HepG2 (cell line): Measurements from ENCODE around the gene ZFP64. TPM values are rescaled to one million over a fixed set of nuclear protein-coding genes. Genes with fewer than 3 reads are reported as not detected.

Source experiments
- ARID4A ChIP-seq: sonication (generic); formaldehyde crosslinking; IDR thresholded peaks from 2 replicates; pipeline ENCODE4 v1.5.0; 2020; ENCODE audit warnings: mild to moderate bottlenecking, missing genetic modification reagents, borderline replicate concordance
- HNF4G ChIP-seq, 2 experiments: sonication (generic) in 1 of 2; formaldehyde crosslinking in 1 of 2; IDR thresholded peaks; 2 replicates each; pipeline versions ENCODE4 v1.4.0 to v1.6.1; 2011 to 2020; ENCODE audit warnings: borderline replicate concordance in 2 of 2, low read depth in 2 of 2, mild to moderate bottlenecking in 2 of 2, low read length in 1 of 2, missing genetic modification reagents in 1 of 2, moderate library complexity in 1 of 2
- PTBP1 ChIP-seq: fragments of 200-400 bp; formaldehyde crosslinking; IDR thresholded peaks from 2 replicates; pipeline ENCODE4 v1.6.1; 2018; ENCODE audit warnings: low read length, low read depth; ENCODE audit not compliant: poor library complexity, severe bottlenecking
- SMC3 ChIP-seq: IDR thresholded peaks from 2 replicates; pipeline ENCODE4 v1.6.1; 2011; ENCODE audit warnings: low read length, improper control_type of control experiment
- SOX13 ChIP-seq, 3 experiments: fragments of 450-650 bp in 1 of 3; sonication (generic) in 1 of 3; formaldehyde crosslinking in 1 of 3; IDR thresholded peaks in 2 of 3; conservative IDR thresholded peaks in 1 of 3; 2 replicates each; pipeline versions ENCODE4 v1.5.0 to v1.6.1; 2016 to 2020; ENCODE audit warnings: antibody characterized with exemption in 1 of 3, mild to moderate bottlenecking in 1 of 3, missing compliant biosample characterization in 1 of 3, missing genetic modification reagents in 1 of 3, moderate library complexity in 1 of 3
- ZNF367 ChIP-seq: sonication (generic); formaldehyde crosslinking; IDR thresholded peaks from 2 replicates; pipeline ENCODE4 v1.4.0; 2020; ENCODE audit warnings: missing genetic modification reagents, borderline replicate concordance
- ZNF556 ChIP-seq: sonication (generic); formaldehyde crosslinking; IDR thresholded peaks from 2 replicates; pipeline ENCODE4 v1.4.0; 2020; ENCODE audit warnings: mild to moderate bottlenecking, missing genetic modification reagents, borderline replicate concordance
- ZNF562 ChIP-seq: sonication (generic); formaldehyde crosslinking; IDR thresholded peaks from 2 replicates; pipeline ENCODE4 v1.8.0; 2022; ENCODE audit warnings: missing genetic modification reagents, borderline replicate concordance
- ZNF652 ChIP-seq: IDR thresholded peaks from 2 replicates; pipeline ENCODE4 v1.6.1; 2016; ENCODE audit warnings: low read depth, borderline replicate concordance
- polyA plus RNA-seq, 8 experiments: library from polyadenylated mRNA; depleted of rRNA in 3 of 8; stranded (reverse) in 7 of 8; unstranded in 1 of 8; fragments of >200 nt; fragmentation: Illumina TruSeq in 4 of 8; extraction: Trizol in 4 of 8; gene quantifications; 2 replicates each; pipeline versions ENCODE4 v1.2.1 to v1.2.3, GENCODE V29; 2011 to 2016; ENCODE audit warnings: low read depth in 4 of 8, missing spikeins in 1 of 8, mixed read lengths in 1 of 8; ENCODE audit not compliant: insufficient read depth in 1 of 8
- total RNA-seq, 5 experiments: library from RNA; depleted of rRNA; stranded (reverse); fragments of >200 nt; fragmentation: Illumina TruSeq; extraction: Trizol; gene quantifications; 2 replicates each; pipeline ENCODE4 v1.2.3, GENCODE V29; 2016; ENCODE audit warnings: low read depth in 1 of 5
- TF ChIP-seq, protein P1 (sequence below): sonication (generic); formaldehyde crosslinking; IDR thresholded peaks from 2 replicates; pipeline ENCODE4 v1.4.0; 2020; ENCODE audit warnings: missing genetic modification reagents
- TF ChIP-seq, protein P2 (sequence below), 2 experiments: fragments of 450-650 bp in 1 of 2; sonication (generic) in 1 of 2; formaldehyde crosslinking in 1 of 2; IDR thresholded peaks; 2 replicates each; pipeline versions ENCODE4 v1.6.1 to v1.8.0; 2016 to 2022; ENCODE audit warnings: antibody characterized with exemption in 1 of 2, mild to moderate bottlenecking in 1 of 2, missing genetic modification reagents in 1 of 2

The ZFP64 gene
- total and polyA plus RNA-seq, 2 of the 13 experiments (the other 11 are each of a cell fraction or from before 2014, with no cell fraction given), result 12.0 to 24.3 TPM

DNA sequence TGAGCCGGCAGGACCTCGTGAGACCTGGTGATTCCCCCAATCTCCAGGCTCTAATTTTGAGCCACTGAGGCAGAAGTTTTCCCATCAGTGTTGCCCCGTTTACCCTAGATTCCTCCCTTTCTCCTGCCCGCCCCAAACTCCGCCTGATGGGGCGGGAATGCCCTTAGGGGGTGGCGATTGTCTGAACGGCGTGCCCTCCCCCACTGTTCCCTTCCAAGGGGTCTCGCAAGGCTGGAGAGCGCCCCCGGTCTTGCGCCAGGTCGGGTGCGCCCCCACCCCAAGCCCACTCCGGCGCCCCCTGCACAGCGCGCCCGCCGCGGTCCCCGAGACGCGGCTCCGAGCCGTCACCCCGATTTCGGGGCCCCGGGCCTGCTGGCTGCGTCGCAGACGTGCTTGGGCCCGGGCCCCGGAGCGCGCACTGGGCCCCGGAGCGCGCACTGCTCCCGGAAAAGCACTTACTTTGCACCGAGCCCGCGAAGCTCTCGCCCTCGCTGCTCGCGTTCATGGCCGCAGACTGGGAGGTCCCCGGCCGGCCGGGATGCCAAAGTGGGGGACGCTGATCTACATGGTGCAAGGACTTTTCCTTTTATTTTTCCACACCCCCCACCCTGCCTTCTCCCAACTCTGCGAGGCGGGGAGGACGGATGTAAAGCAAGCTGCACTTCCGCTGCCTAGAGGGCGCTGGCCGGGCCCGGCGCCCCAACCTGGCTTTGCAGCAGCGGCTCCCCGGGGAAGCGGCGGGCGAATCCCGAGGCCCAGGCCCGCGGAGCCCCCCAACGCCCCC, at the start of gene ZFP64 (continued):
- peak; percentile 5; the same call in 1 of the 2 replicates for TF ChIP-seq SMC3
- TF ChIP-seq ARID4A, result peak; percentile 85
- TF ChIP-seq PTBP1, result peak; percentile 51
- TF ChIP-seq, protein P1, sequence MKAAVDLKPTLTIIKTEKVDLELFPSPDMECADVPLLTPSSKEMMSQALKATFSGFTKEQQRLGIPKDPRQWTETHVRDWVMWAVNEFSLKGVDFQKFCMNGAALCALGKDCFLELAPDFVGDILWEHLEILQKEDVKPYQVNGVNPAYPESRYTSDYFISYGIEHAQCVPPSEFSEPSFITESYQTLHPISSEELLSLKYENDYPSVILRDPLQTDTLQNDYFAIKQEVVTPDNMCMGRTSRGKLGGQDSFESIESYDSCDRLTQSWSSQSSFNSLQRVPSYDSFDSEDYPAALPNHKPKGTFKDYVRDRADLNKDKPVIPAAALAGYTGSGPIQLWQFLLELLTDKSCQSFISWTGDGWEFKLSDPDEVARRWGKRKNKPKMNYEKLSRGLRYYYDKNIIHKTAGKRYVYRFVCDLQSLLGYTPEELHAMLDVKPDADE, result no peak
- TF ChIP-seq ZNF562 (CRISPR knock-in tag), result no peak
- no peak for TF ChIP-seq ZNF367
- no peak; the same call in 1 of the 2 replicates for TF ChIP-seq SOX13 (IDR thresholded peaks at IDR 0.05)
- peak in 1 of 2 experiments; percentile 49; a peak in 1 of 4 replicates for TF ChIP-seq SOX13 (CRISPR knock-in tag; conservative IDR thresholded peaks at IDR 0.05 in 1 of 2, IDR thresholded peaks at IDR 0.05 in 1 of 2)
- TF ChIP-seq ZNF556 (CRISPR knock-in tag), result peak; percentile 82; the same call in 1 of the 2 replicates
- TF ChIP-seq HNF4G (IDR thresholded peaks at IDR 0.05; ENCODE audit: borderline replicate concordance, low read depth, low read length), result peak; percentile 15; the same call in 1 of the 2 replicates
- TF ChIP-seq HNF4G (CRISPR knock-in tag; IDR thresholded peaks at IDR 0.05; ENCODE audit: borderline replicate concordance, low read depth), result peak; percentile 62; the same call in 1 of the 2 replicates
- no peak for TF ChIP-seq ZNF652 (CRISPR knock-in tag)
- TF ChIP-seq, protein P2, sequence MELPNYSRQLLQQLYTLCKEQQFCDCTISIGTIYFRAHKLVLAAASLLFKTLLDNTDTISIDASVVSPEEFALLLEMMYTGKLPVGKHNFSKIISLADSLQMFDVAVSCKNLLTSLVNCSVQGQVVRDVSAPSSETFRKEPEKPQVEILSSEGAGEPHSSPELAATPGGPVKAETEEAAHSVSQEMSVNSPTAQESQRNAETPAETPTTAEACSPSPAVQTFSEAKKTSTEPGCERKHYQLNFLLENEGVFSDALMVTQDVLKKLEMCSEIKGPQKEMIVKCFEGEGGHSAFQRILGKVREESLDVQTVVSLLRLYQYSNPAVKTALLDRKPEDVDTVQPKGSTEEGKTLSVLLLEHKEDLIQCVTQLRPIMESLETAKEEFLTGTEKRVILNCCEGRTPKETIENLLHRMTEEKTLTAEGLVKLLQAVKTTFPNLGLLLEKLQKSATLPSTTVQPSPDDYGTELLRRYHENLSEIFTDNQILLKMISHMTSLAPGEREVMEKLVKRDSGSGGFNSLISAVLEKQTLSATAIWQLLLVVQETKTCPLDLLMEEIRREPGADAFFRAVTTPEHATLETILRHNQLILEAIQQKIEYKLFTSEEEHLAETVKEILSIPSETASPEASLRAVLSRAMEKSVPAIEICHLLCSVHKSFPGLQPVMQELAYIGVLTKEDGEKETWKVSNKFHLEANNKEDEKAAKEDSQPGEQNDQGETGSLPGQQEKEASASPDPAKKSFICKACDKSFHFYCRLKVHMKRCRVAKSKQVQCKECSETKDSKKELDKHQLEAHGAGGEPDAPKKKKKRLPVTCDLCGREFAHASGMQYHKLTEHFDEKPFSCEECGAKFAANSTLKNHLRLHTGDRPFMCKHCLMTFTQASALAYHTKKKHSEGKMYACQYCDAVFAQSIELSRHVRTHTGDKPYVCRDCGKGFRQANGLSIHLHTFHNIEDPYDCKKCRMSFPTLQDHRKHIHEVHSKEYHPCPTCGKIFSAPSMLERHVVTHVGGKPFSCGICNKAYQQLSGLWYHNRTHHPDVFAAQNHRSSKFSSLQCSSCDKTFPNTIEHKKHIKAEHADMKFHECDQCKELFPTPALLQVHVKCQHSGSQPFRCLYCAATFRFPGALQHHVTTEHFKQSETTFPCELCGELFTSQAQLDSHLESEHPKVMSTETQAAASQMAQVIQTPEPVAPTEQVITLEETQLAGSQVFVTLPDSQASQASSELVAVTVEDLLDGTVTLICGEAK (IDR thresholded peaks at IDR 0.05), result no peak
- TF ChIP-seq, protein P2 (CRISPR knock-in tag; IDR thresholded peaks at IDR 0.05), result no peak; the same call in 1 of the 2 replicates
